HG02884 (cell line): ENCODE measurements around the gene NSUN2.
"Not testable (repeated sequence)": the region's sequence is repeated elsewhere in the genome, so short reads cannot be mapped to it uniquely, and the experiment has no call there.

ENCODE experiments used
- ATAC-seq: cut with Tn5 transposase; IDR thresholded peaks from one replicate; pipeline ENCODE4 v1.9.1; 2021; ENCODE audit warnings: mild to moderate bottlenecking, moderate library complexity; ENCODE audit not compliant: unreplicated experiment

Gene NSUN2

DNA sequence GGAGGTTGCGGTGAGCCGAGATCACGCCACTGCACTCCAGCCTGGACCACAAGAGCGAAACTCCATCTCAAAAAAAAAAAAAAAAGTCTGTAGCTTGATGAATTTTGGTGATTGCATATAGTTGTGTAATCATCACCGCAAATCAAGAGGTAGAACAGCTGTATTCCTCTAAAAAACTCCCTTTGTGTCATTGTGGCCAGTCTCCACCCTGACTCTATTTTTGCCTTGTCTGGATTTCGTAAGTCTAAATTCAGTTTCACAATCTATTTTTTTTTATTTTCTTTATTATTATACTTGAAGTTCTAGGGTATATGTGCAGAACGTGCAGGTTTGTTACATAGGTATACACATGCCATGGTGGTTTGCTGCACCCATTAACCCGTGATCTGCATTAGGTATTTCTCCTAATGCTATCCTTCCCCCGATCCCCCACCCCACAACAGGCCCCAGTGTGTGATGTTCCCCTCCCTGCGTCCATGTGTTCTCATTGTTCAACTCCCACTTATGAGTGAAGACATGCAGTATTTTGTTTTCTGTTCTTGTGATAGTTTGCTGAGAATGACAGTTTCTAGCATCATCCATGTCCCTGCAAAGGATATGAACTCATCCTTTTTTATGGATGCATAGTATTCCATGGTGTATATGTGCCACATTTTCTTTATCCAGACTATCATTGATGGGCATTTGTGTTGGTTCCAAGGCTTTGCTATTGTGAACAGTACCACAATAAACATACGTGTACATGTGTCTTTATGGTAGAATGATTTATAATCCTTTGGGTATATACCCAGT lies 12.9 kb upstream of the NSUN2 start:
- ATAC-seq = not testable (repeated sequence)

- ATAC-seq = no peak
Measured at GRCh38 chr5:6644794-6645241, 12.0 kb upstream of the NSUN2 start.

GRCh38 chr5:6642655-6643054 lies 9.8 kb upstream of the NSUN2 start:
- ATAC-seq = no peak

DNA sequence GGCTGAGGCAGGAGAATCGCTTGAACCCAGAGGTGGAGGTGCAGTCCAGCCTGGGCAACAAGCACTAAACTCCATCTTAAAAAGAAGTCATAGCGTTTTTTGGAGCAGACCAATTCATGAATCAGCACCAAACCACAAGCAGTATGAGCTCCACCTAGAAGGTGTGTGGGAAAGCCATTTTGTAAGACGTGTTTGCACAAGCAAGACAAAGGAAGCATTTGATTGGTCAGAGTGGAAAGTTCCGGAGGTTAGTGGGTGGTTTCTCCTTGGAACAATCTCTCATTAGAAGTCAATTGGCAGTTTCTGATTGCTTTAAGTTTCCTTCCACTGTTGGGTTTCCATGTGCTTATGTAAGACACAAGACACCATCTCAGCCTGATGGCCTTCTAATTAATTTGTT lies 5.4 kb upstream of the NSUN2 start:
- no peak for ATAC-seq

DNA sequence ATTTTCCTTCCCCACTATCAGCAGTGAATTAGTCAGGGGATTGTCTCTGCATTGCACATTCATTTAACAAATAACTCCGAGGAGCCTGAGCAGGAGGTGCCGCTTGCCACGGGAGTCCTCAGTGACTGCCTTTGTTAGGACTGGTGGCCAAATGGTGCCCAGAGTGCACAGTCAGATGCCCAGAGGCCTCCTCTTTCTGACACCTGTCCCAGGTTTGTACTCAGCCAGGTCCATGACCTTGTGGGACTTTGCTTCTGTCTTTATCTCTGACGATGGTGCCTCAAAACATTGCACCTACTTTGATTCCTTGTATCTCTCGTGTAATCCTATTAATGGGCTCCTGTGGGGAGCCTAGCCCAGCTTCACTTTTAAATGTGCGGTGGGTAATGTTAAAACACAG lies 4.7 kb upstream of the NSUN2 start:
- ATAC-seq = no peak

GRCh38 chr5:6637022-6637421 lies 4.2 kb upstream of the NSUN2 start:
- ATAC-seq = no peak

GRCh38 chr5:6636293-6636692 lies 3.4 kb upstream of the NSUN2 start:
- no peak for ATAC-seq

- ATAC-seq = no peak
Measured at GRCh38 chr5:6634788-6635430, 2.1 kb upstream of the NSUN2 start.

DNA sequence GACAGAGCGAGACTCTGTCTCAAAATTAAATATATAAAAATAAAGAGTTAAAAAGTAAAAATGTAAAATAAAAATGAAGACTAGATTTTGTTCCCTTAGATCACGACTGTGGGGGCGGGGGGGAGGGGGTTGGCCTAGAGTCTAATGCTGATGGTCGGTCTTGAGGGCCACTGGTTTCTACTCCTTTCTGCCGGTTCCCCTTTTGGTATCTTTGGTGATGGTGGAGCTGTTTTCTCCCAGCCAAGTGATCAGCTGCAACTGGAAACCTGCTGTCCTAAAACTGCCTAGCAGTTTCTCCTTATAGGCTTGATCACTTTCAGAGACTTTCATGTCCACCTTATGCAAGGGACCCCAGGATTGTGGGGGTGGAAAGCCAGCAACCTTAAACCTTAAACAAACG lies 1.5 kb upstream of the NSUN2 start:
- no peak for ATAC-seq

GRCh38 chr5:6633469-6634245 lies 813 bp upstream of the NSUN2 start:
- ATAC-seq = peak; percentile 40

- ATAC-seq = peak; percentile 22
Measured at GRCh38 chr5:6632324-6632887, 438 bp downstream of the NSUN2 start.

GRCh38 chr5:6631441-6631840 lies 1.4 kb downstream of the NSUN2 start:
- ATAC-seq = no peak

DNA sequence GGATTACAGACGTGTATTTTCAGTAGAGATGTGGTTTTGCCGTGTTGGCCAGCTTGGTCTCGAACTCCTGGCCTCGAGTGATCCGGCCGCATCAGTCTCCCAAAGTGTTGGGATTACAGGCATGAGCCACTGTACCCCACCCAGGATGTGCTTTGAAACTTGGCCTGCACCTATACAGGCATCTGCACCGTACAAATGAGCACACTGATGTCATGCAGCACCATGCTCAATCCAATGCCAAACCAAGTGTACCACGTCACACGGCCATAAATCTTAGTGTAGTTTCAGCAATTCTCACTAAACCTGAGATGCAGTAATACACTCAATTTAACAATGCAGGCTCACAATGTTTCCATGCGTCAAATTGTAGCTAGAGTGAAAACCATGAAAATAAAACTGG lies 6.3 kb downstream of the NSUN2 start:
- no peak for ATAC-seq

DNA sequence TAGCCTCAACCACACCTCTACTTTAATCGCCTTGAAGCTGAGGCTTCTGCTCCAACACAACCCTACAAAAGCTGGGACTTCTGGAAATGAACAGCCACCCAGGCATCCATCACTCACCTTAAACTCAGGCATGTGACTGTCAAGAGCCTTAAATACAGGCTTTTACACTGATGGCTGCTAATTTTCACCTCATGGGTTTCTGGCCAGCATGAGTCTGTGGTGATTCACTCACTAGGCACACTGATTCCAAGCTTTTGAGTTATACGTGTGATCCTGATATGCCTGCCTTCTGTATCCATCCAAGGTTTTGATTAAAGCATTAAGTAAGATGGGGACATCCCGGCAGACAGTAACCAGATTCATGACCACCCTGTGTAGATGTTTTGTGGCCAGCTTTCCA lies 8.9 kb downstream of the NSUN2 start:
- no peak for ATAC-seq

- no peak for ATAC-seq
Measured at GRCh38 chr5:6623228-6623627, 9.6 kb downstream of the NSUN2 start.

GRCh38 chr5:6616632-6617031 lies 16.2 kb downstream of the NSUN2 start:
- ATAC-seq = no peak

DNA sequence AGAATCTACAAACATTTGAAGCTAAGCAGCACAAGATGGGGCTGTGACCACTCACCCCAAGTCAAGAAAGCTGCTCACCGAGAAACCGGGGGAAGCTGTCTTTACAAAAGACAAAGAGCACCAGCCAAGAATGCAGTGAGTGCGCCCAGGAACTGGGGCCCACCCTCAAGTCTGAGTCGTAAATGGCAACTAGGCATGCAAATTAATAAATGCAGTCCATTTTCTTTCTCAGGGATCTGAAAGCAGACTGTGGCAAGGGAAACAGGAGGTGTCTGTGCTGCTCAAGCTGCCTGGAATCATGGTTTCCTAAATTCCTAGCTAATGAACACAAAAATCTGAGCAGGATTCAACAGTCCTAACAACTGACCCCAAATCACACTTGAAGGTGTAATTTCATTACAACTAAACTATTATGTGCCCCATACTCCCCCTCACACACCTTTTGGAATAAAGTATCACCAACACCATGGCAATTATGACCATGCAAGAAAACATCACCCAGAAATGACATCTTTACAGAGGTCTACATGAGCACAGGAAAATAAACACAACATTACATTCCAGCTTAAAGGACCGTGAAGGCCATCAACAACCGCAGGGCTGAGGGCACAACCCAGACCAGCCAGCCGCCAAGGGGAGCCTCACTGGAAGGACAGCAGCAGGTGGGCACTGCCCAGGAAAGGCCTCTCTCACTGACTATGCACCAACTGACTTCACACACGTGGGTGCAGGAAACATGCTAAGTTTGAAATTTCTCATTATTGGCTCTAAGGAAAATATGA lies 17.6 kb downstream of the NSUN2 start:
- ATAC-seq = no peak

DNA sequence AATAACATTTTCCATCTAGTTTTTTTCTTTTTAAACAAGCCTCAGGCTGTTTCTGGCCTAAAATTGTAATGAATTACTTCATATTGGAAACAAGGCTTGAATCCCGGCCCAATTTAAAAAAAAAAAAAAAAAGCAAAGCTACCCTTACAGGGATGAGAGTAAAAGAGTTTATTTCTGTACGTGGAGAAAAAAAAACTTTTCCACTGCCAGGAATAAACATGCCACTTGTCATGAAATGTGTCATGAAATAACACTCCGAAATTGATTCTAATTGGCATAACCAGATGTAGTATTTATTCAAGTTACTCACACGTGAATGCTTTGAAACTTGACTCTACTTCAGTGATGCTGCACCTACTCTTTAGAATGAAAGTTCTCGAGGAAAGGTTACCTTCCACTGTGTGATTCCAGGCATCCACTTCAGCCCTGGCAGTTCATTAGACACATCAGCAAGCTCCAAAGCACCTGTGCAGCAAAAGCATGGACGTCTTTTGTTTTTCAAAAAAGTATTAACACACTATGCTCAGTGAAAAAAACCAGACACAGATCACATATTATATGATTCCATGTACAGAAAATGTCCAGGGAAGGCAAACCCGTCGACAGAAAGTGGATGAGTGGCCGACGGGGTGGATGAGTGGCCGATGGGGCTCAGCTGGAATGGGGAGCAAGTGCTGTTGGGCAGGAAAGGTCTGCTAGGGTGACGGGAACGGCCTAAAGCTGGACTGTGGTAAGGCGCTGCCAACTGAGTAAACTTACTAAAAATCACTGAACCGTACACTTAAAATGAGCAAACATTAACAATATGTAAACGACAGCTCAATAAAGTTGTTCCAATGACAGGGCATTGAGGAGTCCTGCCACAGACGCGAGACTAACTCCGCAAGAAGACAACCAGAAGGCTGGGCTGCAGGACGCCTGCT lies 21.2 kb downstream of the NSUN2 start:
- no peak for ATAC-seq

GRCh38 chr5:6608016-6608415 lies 24.8 kb downstream of the NSUN2 start:
- no peak for ATAC-seq

GRCh38 chr5:6607559-6607936 lies 25.3 kb downstream of the NSUN2 start:
- ATAC-seq = no peak
